Subcutaneous adipose tissue (tissue), 4 donors: ENCODE measurements around the gene PLXNA2. TPM values are rescaled to one million over a fixed set of nuclear protein-coding genes. Genes with fewer than 3 reads are reported as not detected.

Experiments
- CTCF ChIP-seq: fragments of 450-650 bp; IDR thresholded peaks from one replicate; pipeline ENCODE4 v1.5.1; 2016; ENCODE audit warnings: low read depth, mild to moderate bottlenecking, control low read depth, antibody characterized with exemption, moderate library complexity
- total RNA-seq, 4 donors: library from RNA; depleted of rRNA; stranded (reverse); fragments of >200 nt; gene quantifications; one replicate each; pipeline ENCODE4 v1.1.0, GENCODE V29; 2016

The PLXNA2 gene
- total RNA-seq, 4 donors from 2014 or later = 6.8 to 37.5 (median 14.3) TPM

GRCh38 chr1:208122612-208123358 is 121.4 kb downstream of the PLXNA2 start:
- no peak for TF ChIP-seq CTCF

GRCh38 chr1:208121813-208122364 is 122.3 kb downstream of the PLXNA2 start:
- TF ChIP-seq CTCF = no peak

- no peak for TF ChIP-seq CTCF
These were observed 123.8 kb downstream of the PLXNA2 start for GRCh38 chr1:208120431-208120790.

- TF ChIP-seq CTCF = no peak
These were observed 125.2 kb downstream of the PLXNA2 start for GRCh38 chr1:208118841-208119606.

- TF ChIP-seq CTCF = no peak
These were observed 125.9 kb downstream of the PLXNA2 start for GRCh38 chr1:208118306-208118705.

GRCh38 chr1:208117826-208118225 is 126.4 kb downstream of the PLXNA2 start:
- no peak for TF ChIP-seq CTCF

- no peak for TF ChIP-seq CTCF
These were observed 126.8 kb downstream of the PLXNA2 start for GRCh38 chr1:208117409-208117808.
